Lower leg skin (tissue), 4 donors: ENCODE results near the gene RAB9B. TPM values are rescaled to one million over a fixed set of nuclear protein-coding genes. Genes with fewer than 3 reads are reported as not detected.

Experiments
- DNase-seq, 2 donors: peaks; one replicate each; pipeline ENCODE4 v3.0.0-alpha.2; 2019; ENCODE audit warnings: low spot score in 2 of 2
- H3K4me3 ChIP-seq: fragments of 200-600 bp; sonication (generic); 2 replicates; pipeline ENCODE4 v1.5.1; 2017; ENCODE audit warnings: mild to moderate bottlenecking, low read depth; ENCODE audit not compliant: poor library complexity, severe bottlenecking
- CTCF ChIP-seq, 3 donors: fragments of 450-650 bp; IDR thresholded peaks; one replicate each; pipeline ENCODE4 v1.5.1; 2016; ENCODE audit warnings: antibody characterized with exemption in 3 of 3, mild to moderate bottlenecking in 3 of 3, moderate library complexity in 2 of 3
- POLR2A ChIP-seq, 2 donors: fragments of 450-650 bp; IDR thresholded peaks; one replicate each; pipeline ENCODE4 v1.6.1; 2016 to 2017; ENCODE audit warnings: antibody characterized with exemption in 2 of 2, mild to moderate bottlenecking in 1 of 2, moderate library complexity in 1 of 2
- WGBS, 2 donors: methylation state at CpG; one replicate each; pipeline ENCODE4 v1.1.5; 2018; 5-methylcytosine and 5-hydroxymethylcytosine counted together
- intact Hi-C: fragments of 100-400 bp; cut with DNase I; formaldehyde crosslinking; loops from one replicate; pipeline ENCODE4 v1.15.0; 2023; ENCODE audit warnings: low total_unique reads
- total RNA-seq, 4 donors: library from RNA; depleted of rRNA; stranded (reverse); fragments of >200 nt; gene quantifications; one replicate each; pipeline ENCODE4 v1.1.0, GENCODE V29; 2016

RAB9B gene
- total RNA-seq, 4 donors from 2014 or later = 0.11 to 0.55 (median 0.32) TPM

DNA sequence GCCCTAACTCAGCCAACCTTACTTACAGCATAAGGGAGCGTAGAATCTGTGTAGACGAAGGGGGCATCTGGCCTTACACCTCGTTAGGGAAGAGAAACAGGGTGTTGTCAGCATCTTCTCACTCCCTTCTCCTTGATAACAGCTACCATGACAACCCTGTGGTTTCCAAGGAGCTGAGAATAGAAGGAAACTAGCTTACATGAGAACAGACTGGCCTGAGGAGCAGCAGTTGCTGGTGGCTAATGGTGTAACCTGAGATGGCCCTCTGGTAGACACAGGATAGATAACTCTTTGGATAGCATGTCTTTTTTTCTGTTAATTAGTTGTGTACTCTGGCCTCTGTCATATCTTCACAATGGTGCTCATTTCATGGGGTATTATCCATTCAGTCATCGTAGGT lies 40.8 kb downstream of the RAB9B start:
- DNase-seq = no peak
- H3K4me3 ChIP-seq = no peak overlapping the region
- intact Hi-C loops = no loop called here
- TF ChIP-seq POLR2A (IDR thresholded peaks at IDR 0.05) = no peak
- TF ChIP-seq CTCF (IDR thresholded peaks at IDR 0.05) = no peak
- WGBS, 2 donors = 76 to 88% methylated on average over 4 of the region's 4 CpGs

GRCh38 chrX:103789004-103789403 lies 43.1 kb downstream of the RAB9B start:
- no peak for DNase-seq
- no peak for TF ChIP-seq CTCF (IDR thresholded peaks at IDR 0.05)
- no peak for TF ChIP-seq POLR2A (IDR thresholded peaks at IDR 0.05)
- intact Hi-C loops = no loop called here

DNA sequence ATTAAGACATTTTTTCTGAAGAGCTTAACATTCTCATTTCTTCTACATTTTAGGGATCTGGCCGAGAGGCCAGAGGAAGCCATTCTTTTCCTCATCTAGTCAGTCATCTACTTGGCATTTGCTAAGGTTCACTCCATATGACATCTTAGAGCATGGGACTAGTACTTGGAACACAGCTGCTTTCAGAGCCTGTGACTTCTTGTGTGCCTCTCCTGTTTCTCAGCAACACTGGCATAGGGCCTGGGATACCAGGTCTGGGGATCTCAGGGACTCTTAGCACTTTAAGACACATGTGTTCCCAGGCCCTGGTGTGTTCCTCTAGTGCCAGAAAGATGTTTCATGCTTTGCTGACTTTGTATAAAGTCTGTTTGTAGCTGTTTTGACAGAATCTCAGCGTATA lies 48.1 kb downstream of the RAB9B start:
- TF ChIP-seq CTCF (IDR thresholded peaks at IDR 0.05) = no peak
- no peak for TF ChIP-seq POLR2A (IDR thresholded peaks at IDR 0.05)
- WGBS, 2 donors = 46 to 58% methylated on average over 2 of the region's 2 CpGs
- H3K4me3 ChIP-seq = no peak overlapping the region
- intact Hi-C loops = no loop called here
- peak; percentile 33 to 78 for DNase-seq

More at GRCh38 chrX:103789004-103789403, 43.1 kb downstream of the RAB9B start:
- H3K4me3 ChIP-seq = no peak overlapping the region

GRCh38 chrX:103783196-103783595 lies 48.9 kb downstream of the RAB9B start:
- 25 to 44% methylated on average over 3 of the region's 3 CpGs for WGBS, 2 donors
- H3K4me3 ChIP-seq = no peak overlapping the region
- DNase-seq = no peak
- intact Hi-C loops = no loop called here
- no peak for TF ChIP-seq POLR2A (IDR thresholded peaks at IDR 0.05)
- no peak for TF ChIP-seq CTCF (IDR thresholded peaks at IDR 0.05)

GRCh38 chrX:103782640-103783039 lies 49.4 kb downstream of the RAB9B start:
- no peak for DNase-seq
- intact Hi-C loops = no loop called here
- no peak overlapping the region for H3K4me3 ChIP-seq
- no peak for TF ChIP-seq POLR2A (IDR thresholded peaks at IDR 0.05)
- no peak for TF ChIP-seq CTCF (IDR thresholded peaks at IDR 0.05)
- WGBS, 2 donors = 75 to 83% methylated on average over 3 of the region's 3 CpGs

DNA sequence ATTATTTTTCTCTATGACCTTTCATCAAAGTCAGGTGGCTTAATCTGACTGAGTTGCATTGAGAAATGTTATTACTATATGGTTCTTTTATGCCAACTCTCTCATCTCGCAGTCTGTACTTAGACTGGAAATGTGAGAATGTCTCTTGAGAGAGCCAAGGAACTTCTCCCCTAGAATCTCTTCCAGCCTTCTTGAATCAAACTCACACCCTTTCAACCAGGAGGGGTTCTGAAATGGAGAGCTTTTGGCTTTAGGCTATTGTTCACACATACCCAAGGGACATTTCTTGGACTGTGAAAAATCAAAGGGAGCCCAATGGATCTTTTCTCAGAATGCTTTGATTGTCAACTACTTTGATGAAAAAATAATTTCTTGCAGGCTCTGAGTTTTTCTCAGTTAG lies 50.4 kb downstream of the RAB9B start:
- no peak for DNase-seq
- intact Hi-C loops = no loop called here
- no peak for TF ChIP-seq POLR2A (IDR thresholded peaks at IDR 0.05)
- no peak for TF ChIP-seq CTCF (IDR thresholded peaks at IDR 0.05)
- WGBS, 2 donors = 62 to 74% methylated on average over 1 of the region's 1 CpG
- H3K4me3 ChIP-seq = no peak overlapping the region
